Epithelial cell of umbilical artery (primary cell): ENCODE measurements around the gene CSTF1. TPM values are rescaled to one million over a fixed set of nuclear protein-coding genes. Genes with fewer than 3 reads are reported as not detected.

Source experiments
- total RNA-seq: library from RNA; depleted of rRNA; stranded (reverse); fragments of >200 nt; gene quantifications from 2 replicates; pipeline ENCODE4 v1.2.3, GENCODE V29; 2014

The CSTF1 gene
- total RNA-seq = 33.0 and 33.8 TPM in 2 replicates

DNA sequence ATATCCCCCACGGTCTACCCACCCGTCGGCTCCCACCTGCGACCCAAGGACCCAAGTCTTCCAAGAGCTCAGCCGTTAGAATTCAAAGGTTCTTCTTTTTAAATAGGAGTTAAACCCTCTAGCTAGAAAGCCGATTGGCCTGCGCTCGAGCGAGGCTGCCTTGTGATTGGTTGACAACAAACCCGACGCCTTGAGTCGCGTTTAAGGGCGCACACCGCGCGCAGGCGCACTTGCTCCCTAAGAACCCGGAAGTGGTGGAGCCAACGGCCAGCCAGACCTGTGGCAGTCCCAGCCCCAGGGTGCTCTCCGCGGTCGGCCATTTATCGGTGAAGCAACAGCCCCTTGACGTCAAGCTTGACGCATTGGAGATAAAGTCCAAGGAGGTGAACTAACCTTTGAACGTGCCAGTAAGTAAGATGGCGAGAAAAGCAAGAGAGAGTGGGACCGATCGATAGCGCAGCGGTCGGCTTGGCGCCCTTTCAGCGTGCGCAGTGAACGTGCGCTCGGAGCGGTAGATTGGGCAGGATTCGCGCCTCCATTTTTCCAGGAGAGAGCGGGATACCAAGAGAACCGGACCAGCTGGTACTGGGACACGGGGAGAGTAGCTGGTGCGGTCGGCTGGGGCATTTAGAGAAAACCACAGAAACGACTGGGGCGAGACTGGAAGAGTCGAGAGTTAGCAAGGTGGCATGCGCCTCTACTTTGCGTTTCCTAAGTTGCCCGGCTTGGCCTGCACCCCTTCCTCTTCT is at the start of gene CSTF1, which contains the start of gene AURKA:
Gene CSTF1, plus strand, starts transcription at position 514 of the 749 bp plus-strand sequence. CDS start 2,908 bp downstream, outside the sequence.
Gene AURKA, minus strand, starts transcription at position 84 of the 749 bp plus-strand sequence. CDS start 4,018 bp downstream, outside the sequence.

GRCh38 chr20:56358600-56359211 is 33.7 kb upstream of the CSTF1 start, which contains the start of gene FAM210B:
Gene FAM210B (plus strand): TSS chr20:56358974. CDS start chr20:56359006, 32 bp downstream.

GRCh38 chr20:56411759-56412472 is 19.5 kb downstream of the CSTF1 start, which contains the start of gene CASS4:
Gene CASS4 (plus strand): TSS chr20:56412260. CDS start chr20:56412459, 199 bp downstream.

Other genes starting within 250 kb of the CSTF1 start
- gene MC3R, start 143.9 kb upstream of the CSTF1 start, total RNA-seq = not detected in 2 replicates
- gene FAM210B, start 33.7 kb upstream of the CSTF1 start, total RNA-seq = 34.8 and 43.2 TPM in 2 replicates
- 45.8 and 59.1 TPM in 2 replicates for gene AURKA, start 430 bp upstream of the CSTF1 start, total RNA-seq
- not detected in 2 replicates for gene CASS4, start 19.6 kb downstream of the CSTF1 start, total RNA-seq
- gene RTF2, start 76.0 kb downstream of the CSTF1 start, total RNA-seq = 89.6 and 104 TPM in 2 replicates
- not detected in 2 replicates for gene FAM209A, start 132.1 kb downstream of the CSTF1 start, total RNA-seq
- gene FAM209B, start 140.6 kb downstream of the CSTF1 start, total RNA-seq = not detected in 2 replicates
- under 0.01 TPM in 1 of 2 replicates, not detected in the other for gene TFAP2C, start 236.7 kb downstream of the CSTF1 start, total RNA-seq